Fibroblast of lung (primary cell): ENCODE measurements around the gene NUP43.

Experiments
- EZH2 ChIP-seq: IDR thresholded peaks from 2 replicates; pipeline ENCODE4 v1.5.1; 2012; ENCODE audit warnings: low read length, control low read depth, mild to moderate bottlenecking; ENCODE audit errors: missing control alignments
- TF ChIP-seq, protein P1 (sequence below), 2 donors: IDR thresholded peaks in 1 of 2; conservative IDR thresholded peaks in 1 of 2; 1 replicate in 1 of 2; 2 replicates in 1 of 2; pipeline ENCODE4 v1.5.1; 2011 to 2012; ENCODE audit warnings: low read length in 2 of 2, control low read depth in 1 of 2, inconsistent platforms in 1 of 2, low read depth in 1 of 2, mild to moderate bottlenecking in 1 of 2

DNA sequence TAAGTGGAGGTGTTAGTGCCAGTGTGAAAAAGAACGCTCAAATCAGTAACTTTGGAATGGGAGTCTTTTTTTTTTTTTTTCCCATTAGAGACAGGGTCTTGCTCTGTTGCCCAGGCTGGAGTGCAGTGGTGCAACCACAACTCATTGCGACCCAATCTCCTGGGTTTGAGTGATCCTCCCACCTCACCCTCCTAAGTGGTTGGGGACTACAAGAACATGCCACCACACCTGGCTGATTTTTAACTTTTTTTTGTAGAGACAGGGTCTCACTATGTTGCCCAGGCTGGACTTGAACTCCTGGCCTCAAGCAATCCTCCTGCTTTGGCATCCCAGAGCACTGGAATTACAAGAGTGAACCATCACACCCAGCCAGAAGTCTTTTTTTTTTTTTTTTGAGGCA lies 48.2 kb downstream of the NUP43 start:
- TF ChIP-seq, protein P1, sequence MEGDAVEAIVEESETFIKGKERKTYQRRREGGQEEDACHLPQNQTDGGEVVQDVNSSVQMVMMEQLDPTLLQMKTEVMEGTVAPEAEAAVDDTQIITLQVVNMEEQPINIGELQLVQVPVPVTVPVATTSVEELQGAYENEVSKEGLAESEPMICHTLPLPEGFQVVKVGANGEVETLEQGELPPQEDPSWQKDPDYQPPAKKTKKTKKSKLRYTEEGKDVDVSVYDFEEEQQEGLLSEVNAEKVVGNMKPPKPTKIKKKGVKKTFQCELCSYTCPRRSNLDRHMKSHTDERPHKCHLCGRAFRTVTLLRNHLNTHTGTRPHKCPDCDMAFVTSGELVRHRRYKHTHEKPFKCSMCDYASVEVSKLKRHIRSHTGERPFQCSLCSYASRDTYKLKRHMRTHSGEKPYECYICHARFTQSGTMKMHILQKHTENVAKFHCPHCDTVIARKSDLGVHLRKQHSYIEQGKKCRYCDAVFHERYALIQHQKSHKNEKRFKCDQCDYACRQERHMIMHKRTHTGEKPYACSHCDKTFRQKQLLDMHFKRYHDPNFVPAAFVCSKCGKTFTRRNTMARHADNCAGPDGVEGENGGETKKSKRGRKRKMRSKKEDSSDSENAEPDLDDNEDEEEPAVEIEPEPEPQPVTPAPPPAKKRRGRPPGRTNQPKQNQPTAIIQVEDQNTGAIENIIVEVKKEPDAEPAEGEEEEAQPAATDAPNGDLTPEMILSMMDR (conservative IDR thresholded peaks at IDR 0.05 in 1 of 2, IDR thresholded peaks at IDR 0.05 in 1 of 2; ENCODE audit: low read depth in 1 of 2, low read length in 2 of 2), result no peak
- no peak for TF ChIP-seq EZH2
